Subcutaneous abdominal adipose tissue (tissue), 5 donors: ENCODE results near the gene NCOA5.

Experiments
- H3K27ac ChIP-seq: one replicate; pipeline ENCODE4 v1.7.0; 2013; ENCODE audit warnings: low read depth, mild to moderate bottlenecking, inconsistent platforms, low read length, moderate library complexity
- H3K27me3 ChIP-seq, 5 donors: one replicate each; pipeline ENCODE4 v1.7.0; 2013; ENCODE audit warnings: low read length in 5 of 5, inconsistent platforms in 1 of 5; ENCODE audit not compliant: control insufficient read depth in 5 of 5, insufficient read depth in 4 of 5
- H3K36me3 ChIP-seq, 5 donors: one replicate each; pipeline ENCODE4 v1.7.0; 2013; ENCODE audit warnings: low read length in 5 of 5; ENCODE audit not compliant: control insufficient read depth in 5 of 5, insufficient read depth in 5 of 5
- H3K4me1 ChIP-seq, 5 donors: one replicate each; pipeline ENCODE4 v1.7.0; 2013; ENCODE audit warnings: low read length in 5 of 5, mild to moderate bottlenecking in 3 of 5, moderate library complexity in 1 of 5; ENCODE audit not compliant: control insufficient read depth in 5 of 5, insufficient read depth in 5 of 5
- H3K4me3 ChIP-seq, 5 donors: one replicate each; pipeline ENCODE4 v1.7.0; 2013; ENCODE audit warnings: low read length in 5 of 5, low read depth in 1 of 5
- H3K9ac ChIP-seq, 5 donors: one replicate each; pipeline ENCODE4 v1.7.0; 2013; ENCODE audit warnings: low read length in 5 of 5, mild to moderate bottlenecking in 4 of 5, moderate library complexity in 3 of 5
- H3K9me3 ChIP-seq, 5 donors: one replicate each; pipeline ENCODE4 v1.7.0; 2013; ENCODE audit warnings: low read length in 5 of 5; ENCODE audit not compliant: control insufficient read depth in 5 of 5
- donor health status: healthy.
- donor health status: healthy.
- donor health status: healthy.
- donor health status: healthy.
- donor health status: healthy.

The NCOA5 gene

DNA sequence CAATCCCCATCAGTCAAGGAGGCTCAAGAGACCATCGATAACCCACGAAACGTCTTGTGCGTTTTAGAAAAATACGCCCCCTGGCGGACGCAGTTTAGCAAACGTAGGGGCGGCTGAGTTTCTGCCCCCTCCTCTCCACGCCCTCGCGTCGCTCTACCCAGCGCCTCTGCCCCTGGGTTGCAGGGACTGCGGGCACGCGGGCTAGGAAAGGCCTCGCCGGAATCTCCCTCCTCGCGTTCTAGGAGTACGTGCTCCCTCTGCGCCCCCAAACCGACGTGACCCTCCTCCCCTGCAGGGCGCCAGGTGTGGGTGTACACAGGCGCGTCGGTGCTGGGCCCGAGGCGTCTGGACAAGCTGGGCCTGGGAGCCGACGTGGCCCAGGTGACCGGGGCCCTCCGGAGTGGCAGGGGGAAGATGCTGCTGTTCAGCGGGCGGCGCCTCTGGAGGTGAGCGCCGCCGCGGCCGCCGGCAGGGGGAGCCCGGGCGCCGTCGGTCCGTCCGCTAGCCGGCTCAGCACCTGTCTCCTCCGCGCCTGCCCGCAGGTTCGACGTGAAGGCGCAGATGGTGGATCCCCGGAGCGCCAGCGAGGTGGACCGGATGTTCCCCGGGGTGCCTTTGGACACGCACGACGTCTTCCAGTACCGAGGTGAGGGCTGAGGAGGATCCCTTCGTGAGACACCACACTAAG lies 75.8 kb downstream of the NCOA5 start:
- H3K27ac ChIP-seq: no peak overlapping the region
- H3K9ac ChIP-seq: no peak overlapping the region
- H3K4me1 ChIP-seq: peaks cover 0 to 34% (median 16%) of the 10 kb centered on the region in 5 donors
- H3K9me3 ChIP-seq: no peaks in the 10 kb centered on the region
- H3K4me3 ChIP-seq: peak overlapping the region in 1 of 5 donors; percentile 28
- H3K27me3 ChIP-seq: peaks cover 27 to 69% (median 56%) of the 10 kb centered on the region in 5 donors
- no peaks in the 10 kb centered on the region for H3K36me3 ChIP-seq

DNA sequence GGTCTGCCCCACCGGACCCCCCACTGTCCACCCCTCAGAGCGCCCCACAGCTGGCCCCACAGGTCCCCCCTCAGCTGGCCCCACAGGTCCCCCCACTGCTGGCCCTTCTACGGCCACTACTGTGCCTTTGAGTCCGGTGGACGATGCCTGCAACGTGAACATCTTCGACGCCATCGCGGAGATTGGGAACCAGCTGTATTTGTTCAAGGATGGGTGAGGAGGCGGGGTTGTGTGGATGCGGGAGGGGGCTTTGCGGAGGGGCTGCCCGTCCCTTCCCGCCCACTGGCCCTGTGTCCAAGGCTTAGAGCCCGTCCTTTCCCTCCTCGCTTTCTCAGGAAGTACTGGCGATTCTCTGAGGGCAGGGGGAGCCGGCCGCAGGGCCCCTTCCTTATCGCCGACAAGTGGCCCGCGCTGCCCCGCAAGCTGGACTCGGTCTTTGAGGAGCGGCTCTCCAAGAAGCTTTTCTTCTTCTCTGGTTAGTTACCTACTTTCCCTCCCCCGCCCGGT lies 76.4 kb downstream of the NCOA5 start:
- no peaks in the 10 kb centered on the region for H3K9me3 ChIP-seq
- H3K27ac ChIP-seq: no peak overlapping the region
- H3K36me3 ChIP-seq: no peaks in the 10 kb centered on the region
- H3K4me1 ChIP-seq: peaks cover 0 to 40% (median 17%) of the 10 kb centered on the region in 5 donors
- H3K4me3 ChIP-seq: peak overlapping the region in 1 of 5 donors; percentile 28
- no peak overlapping the region for H3K9ac ChIP-seq
- peaks cover 32 to 73% (median 58%) of the 10 kb centered on the region in 5 donors for H3K27me3 ChIP-seq

DNA sequence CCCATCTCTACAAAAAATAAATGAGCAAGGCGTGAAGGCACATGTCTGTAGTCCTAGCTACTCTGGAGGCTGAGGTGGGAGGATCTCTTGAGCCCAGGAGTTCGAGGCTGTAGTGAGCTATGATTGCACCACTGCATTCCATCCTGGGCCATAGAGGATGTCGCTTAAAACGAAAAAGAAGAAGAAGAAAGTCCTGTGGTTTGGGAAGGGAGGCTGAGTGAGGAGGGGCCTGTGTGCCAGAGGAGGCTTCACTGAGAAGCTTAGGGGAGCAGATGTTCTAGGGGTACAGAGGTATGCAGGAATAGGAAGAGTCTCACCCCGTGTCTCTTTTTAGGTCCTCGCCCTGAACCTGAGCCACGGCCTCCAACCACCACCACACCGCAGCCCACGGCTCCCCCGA lies 76.8 kb downstream of the NCOA5 start:
- H3K4me1 ChIP-seq: peaks cover 0 to 44% (median 17%) of the 10 kb centered on the region in 5 donors
- H3K27me3 ChIP-seq: peaks cover 32 to 72% (median 58%) of the 10 kb centered on the region in 5 donors
- H3K27ac ChIP-seq: no peak overlapping the region
- H3K9me3 ChIP-seq: no peaks in the 10 kb centered on the region
- no peak overlapping the region for H3K9ac ChIP-seq
- H3K4me3 ChIP-seq: no peak overlapping the region
- no peaks in the 10 kb centered on the region for H3K36me3 ChIP-seq

DNA sequence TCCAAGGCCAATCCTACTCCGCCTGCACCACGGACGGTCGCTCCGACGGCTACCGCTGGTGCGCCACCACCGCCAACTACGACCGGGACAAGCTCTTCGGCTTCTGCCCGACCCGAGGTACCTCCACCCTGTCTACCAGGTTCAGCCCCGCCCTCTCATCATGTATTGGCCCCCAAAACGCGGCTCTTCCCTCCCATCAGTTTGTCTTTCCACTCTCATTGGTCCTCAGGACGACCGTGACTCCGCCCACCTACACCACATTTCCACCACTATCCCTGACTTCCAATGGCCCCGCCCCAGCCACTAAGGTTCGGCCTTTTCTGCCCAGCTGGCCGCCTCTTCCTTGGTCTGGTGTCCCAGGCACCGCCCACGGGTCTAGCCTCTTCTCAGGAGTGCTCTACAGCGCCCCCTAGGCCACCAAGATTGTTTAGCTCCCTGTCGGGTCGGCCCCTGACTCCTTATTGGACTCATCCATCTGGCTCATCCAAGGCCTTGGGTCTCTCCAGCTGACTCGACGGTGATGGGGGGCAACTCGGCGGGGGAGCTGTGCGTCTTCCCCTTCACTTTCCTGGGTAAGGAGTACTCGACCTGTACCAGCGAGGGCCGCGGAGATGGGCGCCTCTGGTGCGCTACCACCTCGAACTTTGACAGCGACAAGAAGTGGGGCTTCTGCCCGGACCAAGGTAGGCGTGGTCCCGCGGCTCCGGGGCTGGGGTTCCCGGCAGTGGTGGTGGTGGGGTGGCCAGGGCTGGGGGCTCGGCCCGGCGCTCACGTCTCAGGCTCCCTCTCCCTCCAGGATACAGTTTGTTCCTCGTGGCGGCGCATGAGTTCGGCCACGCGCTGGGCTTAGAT lies 77.9 kb downstream of the NCOA5 start:
- no peak overlapping the region for H3K4me3 ChIP-seq
- H3K4me1 ChIP-seq: peaks cover 0 to 48% (median 17%) of the 10 kb centered on the region in 5 donors
- no peak overlapping the region for H3K27ac ChIP-seq
- no peaks in the 10 kb centered on the region for H3K9me3 ChIP-seq
- H3K9ac ChIP-seq: no peak overlapping the region
- H3K27me3 ChIP-seq: peaks cover 33 to 72% (median 61%) of the 10 kb centered on the region in 5 donors
- H3K36me3 ChIP-seq: no peaks in the 10 kb centered on the region
